HCT116 (cell line): Measurements from ENCODE around the gene KDM1B.

ENCODE experiments used
- EZH2 ChIP-seq: fragments of 200-600 bp; sonication (generic); IDR thresholded peaks from 2 replicates; pipeline ENCODE4 v1.6.1; 2017; ENCODE audit warnings: antibody characterized with exemption, mixed run types
- POLR2A ChIP-seq: IDR thresholded peaks from 2 replicates; pipeline ENCODE4 v1.7.0; 2011; ENCODE audit warnings: borderline replicate concordance; ENCODE audit not compliant: insufficient read depth, insufficient read length; ENCODE audit errors: extremely low read depth
- POLR2AphosphoS5 ChIP-seq: IDR thresholded peaks from 2 replicates; pipeline ENCODE4 v1.6.1; 2011; ENCODE audit warnings: mild to moderate bottlenecking, low read depth, low read length, moderate library complexity

GRCh38 chr6:18243302-18243893, 88.2 kb downstream of the KDM1B start:
- TF ChIP-seq POLR2A (no peak), EZH2 (no peak), POLR2AphosphoS5 (no peak)
